ENCODE results near the gene SLC39A1. TPM values are rescaled to one million over a fixed set of nuclear protein-coding genes. Genes with fewer than 3 reads are reported as not detected.

SLC39A1 gene
- total and polyA plus RNA-seq, 4 donors, result 73.4 to 247 (median 122) TPM

DNA sequence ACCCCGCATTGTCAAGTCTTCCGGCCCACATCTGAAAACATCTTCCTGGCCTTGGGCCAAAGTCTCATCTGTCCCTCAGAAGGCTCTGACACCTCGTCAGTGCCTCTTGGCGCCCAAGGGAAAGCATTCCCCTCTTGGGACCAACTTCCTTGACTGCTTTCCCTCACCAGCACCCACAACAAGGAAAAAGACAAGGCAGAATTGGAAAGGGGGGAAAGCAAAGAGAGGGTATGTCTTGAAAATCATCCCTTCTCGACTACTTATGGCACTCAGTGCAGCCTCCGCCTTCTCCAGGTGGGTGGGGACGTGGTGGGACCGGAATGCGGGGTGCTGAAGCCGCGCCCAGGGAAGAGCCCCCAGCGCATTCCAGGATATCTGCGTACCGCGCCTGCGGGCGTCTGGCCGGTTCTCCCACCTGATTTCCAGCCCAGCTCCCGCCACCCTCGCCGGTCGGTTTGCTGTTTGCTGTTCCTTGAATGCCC is 554 bp upstream of the SLC39A1 start:
- H3K27me3 ChIP-seq (ENCODE audit: control insufficient read depth in 3 of 3, insufficient read depth in 3 of 3, low read length in 2 of 3), result no peaks in the 10 kb centered on the region
- H3K4me3 ChIP-seq, result peak overlapping the region; percentile 55
- H3K9ac ChIP-seq (ENCODE audit: insufficient read depth in 1 of 2, low read length in 2 of 2), result peak overlapping the region; percentile 66 to 96
- peak in 2 of 3 donors; percentile 64 to 72 for DNase-seq
- WGBS, 2 donors, result 1% methylated on average over 22 of the region's 22 CpGs
- H3K36me3 ChIP-seq (ENCODE audit: control insufficient read depth in 4 of 4, insufficient read depth in 4 of 4, low read length in 4 of 4), result peaks cover 0 to 9% (median 7%) of the 10 kb centered on the region in 4 donors
- H3K27ac ChIP-seq (ENCODE audit: low read depth in 1 of 2, low read length in 1 of 2), result peak overlapping the region; percentile 94 to 96
- peaks cover 7 to 52% (median 13%) of the 10 kb centered on the region in 5 donors for H3K4me1 ChIP-seq (ENCODE audit: control insufficient read depth in 5 of 5, insufficient read depth in 5 of 5, low read length in 5 of 5)
- no peaks in the 10 kb centered on the region for H3K9me3 ChIP-seq (ENCODE audit: control insufficient read depth in 4 of 4, insufficient read depth in 3 of 4, low read length in 3 of 4)
- TF ChIP-seq, protein P1, sequence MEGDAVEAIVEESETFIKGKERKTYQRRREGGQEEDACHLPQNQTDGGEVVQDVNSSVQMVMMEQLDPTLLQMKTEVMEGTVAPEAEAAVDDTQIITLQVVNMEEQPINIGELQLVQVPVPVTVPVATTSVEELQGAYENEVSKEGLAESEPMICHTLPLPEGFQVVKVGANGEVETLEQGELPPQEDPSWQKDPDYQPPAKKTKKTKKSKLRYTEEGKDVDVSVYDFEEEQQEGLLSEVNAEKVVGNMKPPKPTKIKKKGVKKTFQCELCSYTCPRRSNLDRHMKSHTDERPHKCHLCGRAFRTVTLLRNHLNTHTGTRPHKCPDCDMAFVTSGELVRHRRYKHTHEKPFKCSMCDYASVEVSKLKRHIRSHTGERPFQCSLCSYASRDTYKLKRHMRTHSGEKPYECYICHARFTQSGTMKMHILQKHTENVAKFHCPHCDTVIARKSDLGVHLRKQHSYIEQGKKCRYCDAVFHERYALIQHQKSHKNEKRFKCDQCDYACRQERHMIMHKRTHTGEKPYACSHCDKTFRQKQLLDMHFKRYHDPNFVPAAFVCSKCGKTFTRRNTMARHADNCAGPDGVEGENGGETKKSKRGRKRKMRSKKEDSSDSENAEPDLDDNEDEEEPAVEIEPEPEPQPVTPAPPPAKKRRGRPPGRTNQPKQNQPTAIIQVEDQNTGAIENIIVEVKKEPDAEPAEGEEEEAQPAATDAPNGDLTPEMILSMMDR (IDR thresholded peaks at IDR 0.05; ENCODE audit: control extremely low read depth, extremely low read depth), result no peak
- ATAC-seq (ENCODE audit: insufficient read depth, low FRiP score), result no peak

DNA sequence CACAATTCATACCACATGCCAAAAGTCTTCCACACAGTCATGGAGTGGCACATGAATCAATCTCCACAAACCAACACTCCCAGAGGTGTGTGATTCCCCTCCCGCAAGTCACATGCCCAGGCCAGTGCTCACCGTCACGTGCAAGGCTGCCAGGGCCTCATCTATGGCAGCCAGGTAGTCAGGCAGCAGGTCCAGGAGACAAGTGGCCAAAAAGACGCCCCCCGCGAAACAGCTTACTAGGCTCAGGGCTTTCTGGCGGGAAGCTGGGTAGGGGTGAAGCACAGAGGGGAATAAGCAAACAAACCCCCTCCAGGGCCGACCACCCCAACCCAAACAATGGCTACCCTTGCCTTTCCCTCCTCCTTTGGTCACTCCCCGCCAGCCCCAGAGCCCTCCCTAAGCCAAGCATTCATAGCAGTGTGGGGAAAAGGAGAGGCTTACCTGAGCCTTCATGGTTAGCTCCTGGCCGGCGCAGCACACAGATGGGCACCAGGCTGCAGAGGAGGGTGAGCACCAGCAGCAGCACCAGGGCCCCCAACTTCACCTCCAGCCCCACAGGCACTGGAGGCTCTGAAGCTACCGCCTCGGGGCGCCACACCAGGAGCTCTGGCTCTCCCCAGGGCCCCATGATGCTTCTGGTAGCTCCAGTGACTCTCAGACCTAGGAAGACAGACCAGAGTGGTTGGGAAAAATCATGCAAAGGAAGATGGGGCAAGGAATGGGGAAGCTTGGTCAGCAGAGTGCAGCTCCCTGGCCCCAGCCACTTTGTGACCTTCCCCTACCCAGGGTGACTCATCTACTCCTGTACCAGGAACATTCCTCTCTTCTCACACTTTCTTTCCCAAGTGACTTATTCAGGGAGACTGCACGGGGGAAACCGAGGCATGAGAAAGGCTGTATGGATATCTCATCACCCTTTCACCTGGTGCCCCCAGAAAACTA is 978 bp downstream of the SLC39A1 start:
- H3K9ac ChIP-seq (ENCODE audit: insufficient read depth in 1 of 2, low read length in 2 of 2), result peak overlapping the region; percentile 78 to 85
- H3K9me3 ChIP-seq (ENCODE audit: control insufficient read depth in 4 of 4, insufficient read depth in 3 of 4, low read length in 3 of 4), result no peaks in the 10 kb centered on the region
- H3K36me3 ChIP-seq (ENCODE audit: control insufficient read depth in 4 of 4, insufficient read depth in 4 of 4, low read length in 4 of 4), result peaks cover 0 to 9% (median 7%) of the 10 kb centered on the region in 4 donors
- H3K27ac ChIP-seq (ENCODE audit: low read depth in 1 of 2, low read length in 1 of 2), result peak overlapping the region; percentile 94 to 96
- ATAC-seq (ENCODE audit: insufficient read depth, low FRiP score) (no peak), DNase-seq (peak in 1 of 3 donors; percentile 12)
- WGBS, 2 donors, result 44 to 62% methylated on average over 16 of the region's 16 CpGs
- H3K4me3 ChIP-seq, result peak overlapping the region; percentile 59
- TF ChIP-seq, protein P1 (IDR thresholded peaks at IDR 0.05; ENCODE audit: control extremely low read depth, extremely low read depth), result no peak
- peaks cover 9 to 54% (median 13%) of the 10 kb centered on the region in 5 donors for H3K4me1 ChIP-seq (ENCODE audit: control insufficient read depth in 5 of 5, insufficient read depth in 5 of 5, low read length in 5 of 5)
- no peaks in the 10 kb centered on the region for H3K27me3 ChIP-seq (ENCODE audit: control insufficient read depth in 3 of 3, insufficient read depth in 3 of 3, low read length in 2 of 3)

DNA sequence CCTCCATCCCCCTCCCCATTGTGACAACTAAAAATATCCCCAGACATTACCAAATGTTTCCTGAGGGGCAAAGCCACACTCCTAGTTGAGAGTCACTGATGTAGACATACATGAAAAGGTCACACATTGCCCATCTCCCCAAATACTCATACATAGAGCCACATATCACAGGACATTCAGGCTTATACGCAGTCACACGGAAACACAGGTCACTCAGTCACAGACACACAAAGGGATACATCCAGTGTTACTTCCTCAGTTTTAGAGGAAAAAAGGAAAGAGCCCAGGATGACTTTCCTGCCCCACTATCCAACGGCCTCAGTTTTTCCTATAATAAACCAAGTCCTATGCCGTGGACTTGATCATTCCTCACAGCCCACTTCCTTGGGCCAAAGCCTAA is 1.9 kb downstream of the SLC39A1 start:
- peaks cover 0 to 9% (median 7%) of the 10 kb centered on the region in 4 donors for H3K36me3 ChIP-seq (ENCODE audit: control insufficient read depth in 4 of 4, insufficient read depth in 4 of 4, low read length in 4 of 4)
- H3K4me3 ChIP-seq, result no peak overlapping the region
- DNase-seq (no peak), ATAC-seq (ENCODE audit: insufficient read depth, low FRiP score) (no peak)
- H3K27ac ChIP-seq (ENCODE audit: low read depth in 1 of 2, low read length in 1 of 2), result peak overlapping the region; percentile 54 to 94
- H3K9me3 ChIP-seq (ENCODE audit: control insufficient read depth in 4 of 4, insufficient read depth in 3 of 4, low read length in 3 of 4), result no peaks in the 10 kb centered on the region
- peaks cover 14 to 58% (median 15%) of the 10 kb centered on the region in 5 donors for H3K4me1 ChIP-seq (ENCODE audit: control insufficient read depth in 5 of 5, insufficient read depth in 5 of 5, low read length in 5 of 5)
- WGBS, 2 donors, result 78 to 81% methylated on average over 4 of the region's 4 CpGs
- no peaks in the 10 kb centered on the region for H3K27me3 ChIP-seq (ENCODE audit: control insufficient read depth in 3 of 3, insufficient read depth in 3 of 3, low read length in 2 of 3)
- TF ChIP-seq, protein P1 (IDR thresholded peaks at IDR 0.05; ENCODE audit: control extremely low read depth, extremely low read depth), result no peak
- H3K9ac ChIP-seq (ENCODE audit: insufficient read depth in 1 of 2, low read length in 2 of 2), result peak overlapping the region in 1 of 2 donors; percentile 8

Measured in lung (tissue), 12 donors.